Measurements from ENCODE around the gene TEP1. TPM values are rescaled to one million over a fixed set of nuclear protein-coding genes. Genes with fewer than 3 reads are reported as not detected.

TEP1 gene
- total RNA-seq, 1 experiment from 2014 or later, result 17.1 TPM

DNA sequence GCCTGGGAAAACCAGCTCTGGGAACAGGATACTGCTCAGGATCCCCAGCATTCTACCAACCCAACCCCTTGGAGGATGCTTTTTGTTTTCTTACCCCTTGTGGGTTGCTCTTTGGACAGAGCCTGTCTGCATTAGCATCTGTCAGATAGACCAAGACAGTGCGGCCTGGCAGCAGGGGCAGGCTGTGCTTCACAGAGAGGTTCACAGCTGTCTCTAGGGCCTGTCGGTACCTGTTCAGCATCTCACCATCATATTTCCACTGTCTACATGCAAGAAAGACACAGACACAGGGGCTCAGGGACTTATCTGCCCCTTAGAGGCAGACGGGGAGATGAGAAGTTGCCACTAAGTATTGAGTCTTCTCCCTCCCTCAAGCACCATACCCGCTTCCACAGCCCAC is 21.8 kb downstream of the TEP1 start:
- CTCF ChIA-PET, result no interaction called here
- no peak for DNase-seq (ENCODE audit: low read depth, low spot score)
- Histone ChIP-seq H3K4me3 (ENCODE audit: low read depth in 2 of 2, low read length in 2 of 2) (no peak overlapping the region), H3K36me3 (ENCODE audit: control insufficient read depth, insufficient read depth, low read length) (peaks cover 10% of the 10 kb centered on the region), H3K27me3 (ENCODE audit: control insufficient read depth, insufficient read depth, low read length) (no peaks in the 10 kb centered on the region), H3K9me3 (ENCODE audit: control insufficient read depth, insufficient read depth, low read depth, low read length) (no peaks in the 10 kb centered on the region), H3K4me1 (ENCODE audit: control insufficient read depth, insufficient read depth, low read length) (no peaks in the 10 kb centered on the region), H3K27ac (ENCODE audit: low read length) (no peak overlapping the region)
- in situ Hi-C loops (cut with HindIII; ENCODE audit: low pct_unique_long_range_greater_than_20kb, low sequenced_read_pairs), result no loop called here
- intact Hi-C loops (cut with micrococcal nuclease; ENCODE audit: unreplicated experiment), result no loop called here
- no TSS peak for BruUV-seq (replicated peaks)
- POLR2A ChIA-PET, result no interaction called here
- TF ChIP-seq TCF7L2 (IDR thresholded peaks at IDR 0.05; ENCODE audit: low read depth, low read length) (no peak), POLR2AphosphoS5 (IDR thresholded peaks at IDR 0.05; ENCODE audit: low read depth, low read length) (no peak), SIN3A (IDR thresholded peaks at IDR 0.05; ENCODE audit: borderline replicate concordance, insufficient read depth, low read depth, low read length) (no peak)
- TF ChIP-seq, protein P1, sequence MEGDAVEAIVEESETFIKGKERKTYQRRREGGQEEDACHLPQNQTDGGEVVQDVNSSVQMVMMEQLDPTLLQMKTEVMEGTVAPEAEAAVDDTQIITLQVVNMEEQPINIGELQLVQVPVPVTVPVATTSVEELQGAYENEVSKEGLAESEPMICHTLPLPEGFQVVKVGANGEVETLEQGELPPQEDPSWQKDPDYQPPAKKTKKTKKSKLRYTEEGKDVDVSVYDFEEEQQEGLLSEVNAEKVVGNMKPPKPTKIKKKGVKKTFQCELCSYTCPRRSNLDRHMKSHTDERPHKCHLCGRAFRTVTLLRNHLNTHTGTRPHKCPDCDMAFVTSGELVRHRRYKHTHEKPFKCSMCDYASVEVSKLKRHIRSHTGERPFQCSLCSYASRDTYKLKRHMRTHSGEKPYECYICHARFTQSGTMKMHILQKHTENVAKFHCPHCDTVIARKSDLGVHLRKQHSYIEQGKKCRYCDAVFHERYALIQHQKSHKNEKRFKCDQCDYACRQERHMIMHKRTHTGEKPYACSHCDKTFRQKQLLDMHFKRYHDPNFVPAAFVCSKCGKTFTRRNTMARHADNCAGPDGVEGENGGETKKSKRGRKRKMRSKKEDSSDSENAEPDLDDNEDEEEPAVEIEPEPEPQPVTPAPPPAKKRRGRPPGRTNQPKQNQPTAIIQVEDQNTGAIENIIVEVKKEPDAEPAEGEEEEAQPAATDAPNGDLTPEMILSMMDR (IDR thresholded peaks at IDR 0.05), result no peak
- TF ChIP-seq, protein P2, sequence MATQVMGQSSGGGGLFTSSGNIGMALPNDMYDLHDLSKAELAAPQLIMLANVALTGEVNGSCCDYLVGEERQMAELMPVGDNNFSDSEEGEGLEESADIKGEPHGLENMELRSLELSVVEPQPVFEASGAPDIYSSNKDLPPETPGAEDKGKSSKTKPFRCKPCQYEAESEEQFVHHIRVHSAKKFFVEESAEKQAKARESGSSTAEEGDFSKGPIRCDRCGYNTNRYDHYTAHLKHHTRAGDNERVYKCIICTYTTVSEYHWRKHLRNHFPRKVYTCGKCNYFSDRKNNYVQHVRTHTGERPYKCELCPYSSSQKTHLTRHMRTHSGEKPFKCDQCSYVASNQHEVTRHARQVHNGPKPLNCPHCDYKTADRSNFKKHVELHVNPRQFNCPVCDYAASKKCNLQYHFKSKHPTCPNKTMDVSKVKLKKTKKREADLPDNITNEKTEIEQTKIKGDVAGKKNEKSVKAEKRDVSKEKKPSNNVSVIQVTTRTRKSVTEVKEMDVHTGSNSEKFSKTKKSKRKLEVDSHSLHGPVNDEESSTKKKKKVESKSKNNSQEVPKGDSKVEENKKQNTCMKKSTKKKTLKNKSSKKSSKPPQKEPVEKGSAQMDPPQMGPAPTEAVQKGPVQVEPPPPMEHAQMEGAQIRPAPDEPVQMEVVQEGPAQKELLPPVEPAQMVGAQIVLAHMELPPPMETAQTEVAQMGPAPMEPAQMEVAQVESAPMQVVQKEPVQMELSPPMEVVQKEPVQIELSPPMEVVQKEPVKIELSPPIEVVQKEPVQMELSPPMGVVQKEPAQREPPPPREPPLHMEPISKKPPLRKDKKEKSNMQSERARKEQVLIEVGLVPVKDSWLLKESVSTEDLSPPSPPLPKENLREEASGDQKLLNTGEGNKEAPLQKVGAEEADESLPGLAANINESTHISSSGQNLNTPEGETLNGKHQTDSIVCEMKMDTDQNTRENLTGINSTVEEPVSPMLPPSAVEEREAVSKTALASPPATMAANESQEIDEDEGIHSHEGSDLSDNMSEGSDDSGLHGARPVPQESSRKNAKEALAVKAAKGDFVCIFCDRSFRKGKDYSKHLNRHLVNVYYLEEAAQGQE (IDR thresholded peaks at IDR 0.05; ENCODE audit: insufficient read depth in 1 of 2, low read depth in 2 of 2, low read length in 1 of 2), result no peak
- ATAC-seq, result no peak

DNA sequence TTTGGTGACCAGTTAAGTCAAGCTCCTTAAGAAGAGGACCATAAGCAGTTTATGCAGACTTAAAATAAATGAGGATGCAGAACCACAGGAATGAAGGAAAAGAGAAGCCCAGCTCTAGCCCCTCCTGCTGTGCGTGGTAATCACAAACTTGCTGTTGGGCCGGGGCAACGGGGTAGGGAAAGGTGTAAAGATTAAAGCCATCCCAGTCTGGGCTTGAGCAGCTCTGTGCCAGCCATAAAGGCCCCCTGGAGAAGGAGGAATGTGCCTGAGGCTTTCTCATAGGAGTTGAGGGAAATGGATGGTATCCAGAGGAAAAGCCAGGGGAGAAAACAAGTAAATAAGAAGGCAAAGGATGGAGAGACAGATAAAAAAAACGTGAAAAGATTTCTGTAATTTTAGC is 25.1 kb downstream of the TEP1 start:
- TF ChIP-seq, protein P1 (IDR thresholded peaks at IDR 0.05), result no peak
- no peak for TF ChIP-seq TCF7L2 (IDR thresholded peaks at IDR 0.05; ENCODE audit: low read depth, low read length)
- no peak for TF ChIP-seq POLR2AphosphoS5 (IDR thresholded peaks at IDR 0.05; ENCODE audit: low read depth, low read length)
- Histone ChIP-seq H3K27me3 (ENCODE audit: control insufficient read depth, insufficient read depth, low read length) (no peaks in the 10 kb centered on the region), H3K9me3 (ENCODE audit: control insufficient read depth, insufficient read depth, low read depth, low read length) (no peaks in the 10 kb centered on the region), H3K27ac (ENCODE audit: low read length) (no peak overlapping the region), H3K4me3 (ENCODE audit: low read depth in 2 of 2, low read length in 2 of 2) (no peak overlapping the region), H3K4me1 (ENCODE audit: control insufficient read depth, insufficient read depth, low read length) (no peaks in the 10 kb centered on the region), H3K36me3 (ENCODE audit: control insufficient read depth, insufficient read depth, low read length) (peaks cover 14% of the 10 kb centered on the region)
- CTCF ChIA-PET, result no interaction called here
- in situ Hi-C loops (cut with HindIII; ENCODE audit: low pct_unique_long_range_greater_than_20kb, low sequenced_read_pairs) (no loop called here), intact Hi-C loops (cut with micrococcal nuclease; ENCODE audit: unreplicated experiment) (no loop called here)
- POLR2A ChIA-PET, result no interaction called here
- no TSS peak for BruUV-seq (replicated peaks)
- DNase-seq (ENCODE audit: low read depth, low spot score), result no peak
- no peak for ATAC-seq

DNA sequence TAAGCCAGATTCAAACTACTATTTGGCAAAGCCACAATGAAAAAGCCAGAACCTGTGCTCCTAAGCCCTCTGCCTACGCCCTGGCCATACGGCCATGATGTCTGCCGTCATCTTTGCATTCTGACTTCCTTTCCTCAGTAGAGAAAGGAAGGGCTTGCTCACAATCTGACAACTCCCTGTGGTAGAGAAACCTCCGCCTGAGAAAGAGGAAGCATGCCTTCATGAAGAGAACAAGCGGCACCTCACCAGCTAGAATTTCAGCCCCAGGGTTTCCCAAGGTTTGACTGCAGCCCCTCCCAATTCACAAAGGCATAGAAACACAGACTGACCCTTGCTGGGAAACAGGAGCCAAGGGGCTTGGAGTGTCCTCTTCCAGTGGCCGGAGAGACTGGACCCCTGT is 25.7 kb downstream of the TEP1 start:
- CTCF ChIA-PET, result no interaction called here
- BruUV-seq (replicated peaks), result no TSS peak
- Histone ChIP-seq H3K36me3 (ENCODE audit: control insufficient read depth, insufficient read depth, low read length) (peaks cover 12% of the 10 kb centered on the region), H3K9me3 (ENCODE audit: control insufficient read depth, insufficient read depth, low read depth, low read length) (no peaks in the 10 kb centered on the region), H3K4me3 (ENCODE audit: low read depth in 2 of 2, low read length in 2 of 2) (no peak overlapping the region), H3K27ac (ENCODE audit: low read length) (no peak overlapping the region), H3K4me1 (ENCODE audit: control insufficient read depth, insufficient read depth, low read length) (no peaks in the 10 kb centered on the region), H3K27me3 (ENCODE audit: control insufficient read depth, insufficient read depth, low read length) (no peaks in the 10 kb centered on the region)
- no peak for ATAC-seq
- DNase-seq (ENCODE audit: low read depth, low spot score), result no peak
- intact Hi-C loops (cut with micrococcal nuclease; ENCODE audit: unreplicated experiment) (no loop called here), in situ Hi-C loops (cut with HindIII; ENCODE audit: low pct_unique_long_range_greater_than_20kb, low sequenced_read_pairs) (no loop called here)
- TF ChIP-seq, protein P1 (IDR thresholded peaks at IDR 0.05), result no peak
- TF ChIP-seq POLR2AphosphoS5 (IDR thresholded peaks at IDR 0.05; ENCODE audit: low read depth, low read length) (no peak), SIN3A (IDR thresholded peaks at IDR 0.05; ENCODE audit: borderline replicate concordance, insufficient read depth, low read depth, low read length) (no peak), TCF7L2 (IDR thresholded peaks at IDR 0.05; ENCODE audit: low read depth, low read length) (no peak)
- TF ChIP-seq, protein P2 (IDR thresholded peaks at IDR 0.05; ENCODE audit: insufficient read depth in 1 of 2, low read depth in 2 of 2, low read length in 1 of 2), result no peak
- POLR2A ChIA-PET, result no interaction called here
